Smooth muscle cell (in vitro differentiated cells): Measurements from ENCODE around the gene MRM2. TPM values are rescaled to one million over a fixed set of nuclear protein-coding genes. Genes with fewer than 3 reads are reported as not detected.

Source experiments
- DNase-seq: peaks from one replicate; lab custom pipeline; 2025; ENCODE audit not compliant: unreplicated experiment; lab: John Stamatoyannopoulos, UW
- H2AFZ ChIP-seq: fragments of 200-600 bp; sonication (generic); 2 replicates; pipeline ENCODE4 v1.6.0; 2016; ENCODE audit warnings: antibody characterized with exemption, low read depth, mild to moderate bottlenecking
- H3F3A ChIP-seq: fragments of 200-600 bp; sonication (generic); 2 replicates; pipeline ENCODE4 v1.6.0; 2017; ENCODE audit warnings: antibody characterized with exemption, low read depth
- H3K27ac ChIP-seq: fragments of 200-600 bp; sonication (generic); 2 replicates; pipeline ENCODE4 v1.5.1; 2016; ENCODE audit warnings: low read depth, mild to moderate bottlenecking
- H3K27me3 ChIP-seq: fragments of 200-600 bp; sonication (generic); 2 replicates; pipeline ENCODE4 v1.6.1; 2016; ENCODE audit warnings: low read depth, mild to moderate bottlenecking
- H3K36me3 ChIP-seq: fragments of 200-600 bp; sonication (generic); 2 replicates; pipeline ENCODE4 v1.5.1; 2016; ENCODE audit warnings: low read depth
- H3K4me1 ChIP-seq: fragments of 200-600 bp; sonication (generic); 2 replicates; pipeline ENCODE4 v1.5.1; 2016; ENCODE audit warnings: low read depth
- H3K4me2 ChIP-seq: fragments of 200-600 bp; sonication (generic); 2 replicates; pipeline ENCODE4 v1.6.0; 2016; ENCODE audit warnings: mild to moderate bottlenecking
- H3K4me3 ChIP-seq: fragments of 200-600 bp; sonication (generic); 2 replicates; pipeline ENCODE4 v1.5.1; 2016; ENCODE audit warnings: mild to moderate bottlenecking
- H3K79me2 ChIP-seq: fragments of 200-600 bp; sonication (generic); 2 replicates; pipeline ENCODE4 v1.6.0; 2016; ENCODE audit warnings: low read depth, mild to moderate bottlenecking
- H3K9ac ChIP-seq: fragments of 200-600 bp; sonication (generic); 2 replicates; pipeline ENCODE4 v1.6.0; 2016; ENCODE audit warnings: low read depth
- H3K9me3 ChIP-seq: fragments of 200-600 bp; sonication (generic); replicated peaks from 2 replicates; pipeline ENCODE4 v1.5.1; 2016; ENCODE audit warnings: low read depth
- H4K20me1 ChIP-seq: fragments of 200-600 bp; sonication (generic); 2 replicates; pipeline ENCODE4 v1.6.0; 2016; ENCODE audit warnings: low read depth
- WGBS: methylation state at CpG from one replicate; pipeline ENCODE4 v1.1.7; 2016; ENCODE audit warnings: low lambda C conversion rate; 5-methylcytosine and 5-hydroxymethylcytosine counted together
- polyA plus RNA-seq: library from polyadenylated mRNA; unstranded; fragments of >200 nt; fragmentation: Nextera tagmentation; extraction: Ambion mirVana; gene quantifications from 2 replicates; pipeline ENCODE4 v1.2.1, GENCODE V29; 2016
- total RNA-seq: library from RNA; depleted of rRNA; stranded (reverse); fragments of >200 nt; gene quantifications from 2 replicates; pipeline ENCODE4 v1.2.3, GENCODE V29; 2014
- TF ChIP-seq, protein P1 (sequence below): fragments of 200-600 bp; sonication (generic); IDR thresholded peaks from 2 replicates; pipeline ENCODE4 v1.5.1; 2017; ENCODE audit warnings: borderline replicate concordance, mild to moderate bottlenecking, antibody characterized with exemption; ENCODE audit not compliant: insufficient read depth, poor library complexity, severe bottlenecking

MRM2 gene
- total and polyA plus RNA-seq, 2 experiments from 2014 or later = 17.1 to 30.8 TPM

DNA sequence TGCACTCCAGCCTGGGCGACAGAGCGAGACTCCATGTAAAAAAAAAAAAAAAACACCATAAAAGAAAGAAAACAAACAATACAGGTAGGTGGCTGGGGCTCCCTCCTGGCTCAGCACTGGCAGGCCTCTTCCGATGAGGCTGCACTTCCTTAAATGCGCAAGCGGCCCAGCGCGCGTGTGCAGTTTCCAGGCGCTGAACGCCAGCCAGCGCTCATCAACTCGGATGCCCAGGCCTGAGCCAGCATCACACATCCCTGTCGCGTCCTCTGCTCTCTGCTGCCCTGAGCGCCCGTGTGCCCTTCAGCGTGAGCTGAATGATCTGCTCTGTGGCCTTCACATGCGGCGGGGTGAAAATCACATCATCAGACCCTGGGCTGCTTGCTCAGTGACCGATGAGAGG, 31.9 kb upstream of the MRM2 start:
- TF ChIP-seq, protein P1, sequence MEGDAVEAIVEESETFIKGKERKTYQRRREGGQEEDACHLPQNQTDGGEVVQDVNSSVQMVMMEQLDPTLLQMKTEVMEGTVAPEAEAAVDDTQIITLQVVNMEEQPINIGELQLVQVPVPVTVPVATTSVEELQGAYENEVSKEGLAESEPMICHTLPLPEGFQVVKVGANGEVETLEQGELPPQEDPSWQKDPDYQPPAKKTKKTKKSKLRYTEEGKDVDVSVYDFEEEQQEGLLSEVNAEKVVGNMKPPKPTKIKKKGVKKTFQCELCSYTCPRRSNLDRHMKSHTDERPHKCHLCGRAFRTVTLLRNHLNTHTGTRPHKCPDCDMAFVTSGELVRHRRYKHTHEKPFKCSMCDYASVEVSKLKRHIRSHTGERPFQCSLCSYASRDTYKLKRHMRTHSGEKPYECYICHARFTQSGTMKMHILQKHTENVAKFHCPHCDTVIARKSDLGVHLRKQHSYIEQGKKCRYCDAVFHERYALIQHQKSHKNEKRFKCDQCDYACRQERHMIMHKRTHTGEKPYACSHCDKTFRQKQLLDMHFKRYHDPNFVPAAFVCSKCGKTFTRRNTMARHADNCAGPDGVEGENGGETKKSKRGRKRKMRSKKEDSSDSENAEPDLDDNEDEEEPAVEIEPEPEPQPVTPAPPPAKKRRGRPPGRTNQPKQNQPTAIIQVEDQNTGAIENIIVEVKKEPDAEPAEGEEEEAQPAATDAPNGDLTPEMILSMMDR = no peak
- Histone ChIP-seq H4K20me1 (peaks cover 3% of the 10 kb centered on the region), H3K4me1 (peaks cover 16% of the 10 kb centered on the region), H3K79me2 (no peaks in the 10 kb centered on the region), H3K27ac (no peak overlapping the region), H2AFZ (no peak overlapping the region), H3K36me3 (no peaks in the 10 kb centered on the region), H3F3A (no peaks in the 10 kb centered on the region), H3K9me3 (no peaks in the 10 kb centered on the region), H3K4me2 (no peak overlapping the region), H3K27me3 (no peaks in the 10 kb centered on the region), H3K4me3 (no peak overlapping the region), H3K9ac (no peak overlapping the region)
- WGBS = 98% methylated on average over 20 of the region's 20 CpGs
- no peak for DNase-seq

DNA sequence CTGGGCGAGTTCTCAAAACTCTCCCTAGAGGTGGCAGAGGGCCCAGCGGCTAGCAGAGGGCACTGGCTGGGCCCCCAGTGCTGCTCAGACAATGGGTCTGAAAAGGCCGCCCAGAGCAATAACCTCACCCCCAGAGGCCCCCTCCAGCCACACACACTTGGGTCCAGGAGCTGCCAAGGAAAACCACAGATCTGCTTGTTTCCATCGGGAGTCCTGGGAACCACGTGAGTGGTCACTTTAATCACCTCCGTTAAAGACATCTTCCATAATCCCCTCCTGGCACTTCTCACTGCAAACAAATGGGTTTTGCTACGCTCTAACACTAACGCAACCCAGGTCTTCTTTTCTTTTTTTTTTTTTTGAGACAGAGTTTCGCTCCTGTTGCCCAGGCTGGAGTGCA, 30.0 kb upstream of the MRM2 start:
- Histone ChIP-seq H3K4me3 (no peak overlapping the region), H3F3A (no peaks in the 10 kb centered on the region), H3K9me3 (no peaks in the 10 kb centered on the region), H3K27me3 (no peaks in the 10 kb centered on the region), H3K36me3 (no peaks in the 10 kb centered on the region), H3K4me1 (peaks cover 16% of the 10 kb centered on the region), H3K27ac (no peak overlapping the region), H3K79me2 (no peaks in the 10 kb centered on the region), H2AFZ (no peak overlapping the region), H3K4me2 (no peak overlapping the region), H4K20me1 (peaks cover 3% of the 10 kb centered on the region), H3K9ac (no peak overlapping the region)
- no peak for DNase-seq
- TF ChIP-seq, protein P1 = no peak
- 90% methylated on average over 8 of the region's 9 CpGs for WGBS

GRCh38 chr7:2271273-2272026, 29.4 kb upstream of the MRM2 start:
- WGBS = 91% methylated on average over 26 of the region's 27 CpGs
- no peaks in the 10 kb centered on the region for H3K27me3 ChIP-seq

More at GRCh38 chr7:2271273-2272026, 29.4 kb upstream of the MRM2 start:
- no peaks in the 10 kb centered on the region for H3K36me3 ChIP-seq
- no peak overlapping the region for H3K9ac ChIP-seq
- peaks cover 16% of the 10 kb centered on the region for H3K4me1 ChIP-seq
- no peaks in the 10 kb centered on the region for H3K79me2 ChIP-seq
- no peak overlapping the region for H3K4me2 ChIP-seq
- no peak overlapping the region for H3K27ac ChIP-seq
- no peaks in the 10 kb centered on the region for H3K9me3 ChIP-seq
- no peak overlapping the region for H2AFZ ChIP-seq
- TF ChIP-seq, protein P1 = no peak
- no peaks in the 10 kb centered on the region for H3F3A ChIP-seq
- no peak overlapping the region for H3K4me3 ChIP-seq
- DNase-seq = no peak
- peaks cover 3% of the 10 kb centered on the region for H4K20me1 ChIP-seq
